GM21825 (cell line): Measurements from ENCODE around the gene GPR171.
A peak's percentile ranks its signal among the peaks of the same experiment; 100 is the strongest.
"Not testable (repeated sequence)": the region's sequence is repeated elsewhere in the genome, so short reads cannot be mapped to it uniquely, and the experiment has no call there.

Source experiments
- ATAC-seq: cut with Tn5 transposase; IDR thresholded peaks from one replicate; pipeline ENCODE4 v1.9.1; 2021; ENCODE audit warnings: mild to moderate bottlenecking, moderate library complexity; ENCODE audit not compliant: unreplicated experiment

Gene GPR171

GRCh38 chr3:151203051-151203420 is at the start of gene GPR171:
GPR171 (minus strand) TSS chr3:151203216; CDS start chr3:151199386, 3,830 bp downstream.
- peak; percentile 90 for ATAC-seq

- no peak for ATAC-seq
These were observed 45.8 kb upstream of the GPR171 start for GRCh38 chr3:151248772-151249337.

- not testable (repeated sequence) for ATAC-seq
These were observed 39.0 kb upstream of the GPR171 start for GRCh38 chr3:151242006-151242405.

- ATAC-seq: no peak
These were observed 33.7 kb upstream of the GPR171 start for GRCh38 chr3:151236736-151237135.

GRCh38 chr3:151236316-151236715 is 33.3 kb upstream of the GPR171 start:
- ATAC-seq: no peak

GRCh38 chr3:151234825-151235224 is 31.8 kb upstream of the GPR171 start:
- no peak for ATAC-seq

- no peak for ATAC-seq
These were observed 30.0 kb upstream of the GPR171 start for GRCh38 chr3:151232991-151233390.

GRCh38 chr3:151232403-151232802 is 29.4 kb upstream of the GPR171 start:
- not testable (repeated sequence) for ATAC-seq

- ATAC-seq: peak; percentile 53
These were observed 27.6 kb upstream of the GPR171 start for GRCh38 chr3:151230646-151231045.

GRCh38 chr3:151228666-151229040 is 25.6 kb upstream of the GPR171 start:
- ATAC-seq: peak; percentile 28

- peak; percentile 83 for ATAC-seq
These were observed 25.0 kb upstream of the GPR171 start for GRCh38 chr3:151227807-151228665.

GRCh38 chr3:151227266-151227806 is 24.3 kb upstream of the GPR171 start:
- ATAC-seq: peak; percentile 22

- ATAC-seq: no peak
These were observed 23.8 kb upstream of the GPR171 start for GRCh38 chr3:151226825-151227224.

- ATAC-seq: no peak
These were observed 23.1 kb upstream of the GPR171 start for GRCh38 chr3:151226088-151226563.

- no peak for ATAC-seq
These were observed 22.3 kb upstream of the GPR171 start for GRCh38 chr3:151225040-151225975.

GRCh38 chr3:151224268-151224866 is 21.4 kb upstream of the GPR171 start:
- no peak for ATAC-seq

- no peak for ATAC-seq
These were observed 16.0 kb upstream of the GPR171 start for GRCh38 chr3:151219056-151219455.

GRCh38 chr3:151218136-151218535 is 15.1 kb upstream of the GPR171 start:
- ATAC-seq: no peak

GRCh38 chr3:151216641-151217607 is 13.9 kb upstream of the GPR171 start:
- no peak for ATAC-seq
